HEK293 (cell line): ENCODE data around the gene SLC25A24.

Experiments
- CTCF ChIA-PET: fragments of 350-600 bp; formaldehyde crosslinking; extraction: SDS; loops from one replicate; lab custom pipeline; 2021; ENCODE audit warnings: antibody characterized with exemption; lab: Yijun Ruan, JAX
- POLR2A ChIA-PET: fragments of 300-600 bp; formaldehyde crosslinking; extraction: SDS; loops from one replicate; lab custom pipeline; 2020; ENCODE audit warnings: antibody characterized with exemption, inconsistent platforms; lab: Yijun Ruan, JAX
- H3K27ac ChIP-seq: fragments of 200-500 bp; sonication (Bioruptor generic); 2 replicates; pipeline ENCODE4 v1.5.1; 2014; ENCODE audit warnings: low read depth, low read length, control low read depth, inconsistent platforms; ENCODE audit errors: extremely low read depth
- H3K36me3 ChIP-seq, 2 experiments: fragments of 200-500 bp in 1 of 2; sonication (Bioruptor generic) in 1 of 2; 1 replicate in 1 of 2; 2 replicates in 1 of 2; pipeline ENCODE4 v1.5.1; 2014 to 2017; ENCODE audit warnings: inconsistent platforms in 2 of 2, low read length in 2 of 2; ENCODE audit not compliant: control insufficient read depth in 2 of 2, insufficient read depth in 1 of 2
- H3K4me1 ChIP-seq: fragments of 200-500 bp; sonication (Bioruptor generic); 2 replicates; pipeline ENCODE4 v1.5.1; 2014; ENCODE audit warnings: mild to moderate bottlenecking, low read length, inconsistent platforms; ENCODE audit not compliant: control insufficient read depth, insufficient read depth
- H3K4me3 ChIP-seq: 2 replicates; pipeline ENCODE4 v1.5.1; 2011; ENCODE audit warnings: low read depth, mild to moderate bottlenecking, control low read depth, low read length, moderate library complexity
- H3K9me3 ChIP-seq: fragments of 200-500 bp; sonication (Bioruptor generic); 2 replicates; pipeline ENCODE4 v1.5.1; 2014; ENCODE audit warnings: low read depth, low read length, inconsistent platforms; ENCODE audit not compliant: control insufficient read depth, insufficient read depth
- FEZF1 ChIP-seq: fragments of 450-650 bp; formaldehyde crosslinking; IDR thresholded peaks from 2 replicates; pipeline ENCODE4 v1.5.1; 2016; ENCODE audit warnings: missing biosample characterization, missing genetic modification characterization
- GLIS2 ChIP-seq: fragments of 450-650 bp; formaldehyde crosslinking; IDR thresholded peaks from 2 replicates; pipeline ENCODE4 v1.5.1; 2016; ENCODE audit warnings: missing biosample characterization, missing genetic modification characterization
- IKZF3 ChIP-seq: fragments of 450-650 bp; IDR thresholded peaks from 2 replicates; pipeline ENCODE4 v1.5.0; 2018; ENCODE audit warnings: missing biosample characterization, mild to moderate bottlenecking, missing genetic modification characterization, moderate library complexity
- MYNN ChIP-seq: fragments of 450-650 bp; formaldehyde crosslinking; IDR thresholded peaks from 2 replicates; pipeline ENCODE4 v1.5.1; 2016; ENCODE audit warnings: missing biosample characterization, missing genetic modification characterization, borderline replicate concordance
- PATZ1 ChIP-seq: fragments of 450-650 bp; formaldehyde crosslinking; IDR thresholded peaks from 2 replicates; pipeline ENCODE4 v1.5.1; 2016; ENCODE audit warnings: missing biosample characterization, missing genetic modification characterization
- RBAK ChIP-seq: fragments of 450-650 bp; formaldehyde crosslinking; IDR thresholded peaks from 2 replicates; pipeline ENCODE4 v1.5.1; 2016; ENCODE audit warnings: missing biosample characterization, missing genetic modification characterization
- WT1 ChIP-seq: fragments of 450-650 bp; formaldehyde crosslinking; IDR thresholded peaks from 2 replicates; pipeline ENCODE4 v1.5.1; 2016; ENCODE audit warnings: missing biosample characterization, missing genetic modification characterization
- ZBTB1 ChIP-seq: fragments of 450-650 bp; formaldehyde crosslinking; IDR thresholded peaks from 2 replicates; pipeline ENCODE4 v1.5.1; 2016; ENCODE audit warnings: missing biosample characterization, missing genetic modification characterization
- ZBTB10 ChIP-seq: fragments of 450-650 bp; formaldehyde crosslinking; IDR thresholded peaks from 2 replicates; pipeline ENCODE4 v1.5.1; 2016; ENCODE audit warnings: missing biosample characterization, missing genetic modification characterization
- ZBTB7A ChIP-seq: fragments of 450-650 bp; formaldehyde crosslinking; IDR thresholded peaks from 2 replicates; pipeline ENCODE4 v1.5.1; 2016; ENCODE audit warnings: low read depth, missing biosample characterization, missing genetic modification characterization
- ZIC2 ChIP-seq: fragments of 450-650 bp; formaldehyde crosslinking; IDR thresholded peaks from 2 replicates; pipeline ENCODE4 v1.5.1; 2016; ENCODE audit warnings: missing biosample characterization, missing genetic modification characterization
- ZNF114 ChIP-seq: fragments of 450-650 bp; formaldehyde crosslinking; IDR thresholded peaks from 2 replicates; pipeline ENCODE4 v1.5.0; 2017; ENCODE audit warnings: missing biosample characterization, missing genetic modification characterization
- ZNF354C ChIP-seq: fragments of 450-650 bp; formaldehyde crosslinking; IDR thresholded peaks from 2 replicates; pipeline ENCODE4 v1.5.1; 2016; ENCODE audit warnings: missing biosample characterization, missing genetic modification characterization, low read depth, borderline replicate concordance
- ZNF555 ChIP-seq: fragments of 450-650 bp; formaldehyde crosslinking; conservative IDR thresholded peaks from 2 replicates; pipeline ENCODE4 v1.5.1; 2017; ENCODE audit warnings: missing biosample characterization, mild to moderate bottlenecking, missing genetic modification characterization, inconsistent platforms
- ZNF558 ChIP-seq: fragments of 450-650 bp; formaldehyde crosslinking; IDR thresholded peaks from 2 replicates; pipeline ENCODE4 v1.5.1; 2016; ENCODE audit warnings: missing biosample characterization, missing genetic modification characterization
- ZNF792 ChIP-seq: fragments of 450-650 bp; formaldehyde crosslinking; IDR thresholded peaks from 2 replicates; pipeline ENCODE4 v1.5.1; 2016; ENCODE audit warnings: missing biosample characterization, missing genetic modification characterization
- ZNF830 ChIP-seq: fragments of 450-650 bp; IDR thresholded peaks from 2 replicates; pipeline ENCODE4 v1.5.0; 2018; ENCODE audit warnings: missing biosample characterization, missing genetic modification characterization, low read depth, mild to moderate bottlenecking, moderate library complexity
- ZSCAN18 ChIP-seq: fragments of 450-650 bp; formaldehyde crosslinking; IDR thresholded peaks from 2 replicates; pipeline ENCODE4 v1.5.1; 2016; ENCODE audit warnings: missing biosample characterization, missing genetic modification characterization
- TF ChIP-seq, protein P1 (sequence below): fragments of 450-650 bp; formaldehyde crosslinking; IDR thresholded peaks from 2 replicates; pipeline ENCODE4 v1.5.1; 2016; ENCODE audit warnings: missing biosample characterization, missing genetic modification characterization
- TF ChIP-seq, protein P2 (sequence below): fragments of 450-650 bp; formaldehyde crosslinking; IDR thresholded peaks from 2 replicates; pipeline ENCODE4 v1.5.1; 2016; ENCODE audit warnings: missing biosample characterization, missing genetic modification characterization
- TF ChIP-seq, protein P3 (sequence below): fragments of 450-650 bp; formaldehyde crosslinking; IDR thresholded peaks from 2 replicates; pipeline ENCODE4 v1.5.1; 2017; ENCODE audit warnings: missing biosample characterization, missing genetic modification characterization
- TF ChIP-seq, protein P4 (sequence below): fragments of 450-650 bp; formaldehyde crosslinking; IDR thresholded peaks from 2 replicates; pipeline ENCODE4 v1.5.0; 2017; ENCODE audit warnings: missing biosample characterization, missing genetic modification characterization, borderline replicate concordance

SLC25A24 gene

DNA sequence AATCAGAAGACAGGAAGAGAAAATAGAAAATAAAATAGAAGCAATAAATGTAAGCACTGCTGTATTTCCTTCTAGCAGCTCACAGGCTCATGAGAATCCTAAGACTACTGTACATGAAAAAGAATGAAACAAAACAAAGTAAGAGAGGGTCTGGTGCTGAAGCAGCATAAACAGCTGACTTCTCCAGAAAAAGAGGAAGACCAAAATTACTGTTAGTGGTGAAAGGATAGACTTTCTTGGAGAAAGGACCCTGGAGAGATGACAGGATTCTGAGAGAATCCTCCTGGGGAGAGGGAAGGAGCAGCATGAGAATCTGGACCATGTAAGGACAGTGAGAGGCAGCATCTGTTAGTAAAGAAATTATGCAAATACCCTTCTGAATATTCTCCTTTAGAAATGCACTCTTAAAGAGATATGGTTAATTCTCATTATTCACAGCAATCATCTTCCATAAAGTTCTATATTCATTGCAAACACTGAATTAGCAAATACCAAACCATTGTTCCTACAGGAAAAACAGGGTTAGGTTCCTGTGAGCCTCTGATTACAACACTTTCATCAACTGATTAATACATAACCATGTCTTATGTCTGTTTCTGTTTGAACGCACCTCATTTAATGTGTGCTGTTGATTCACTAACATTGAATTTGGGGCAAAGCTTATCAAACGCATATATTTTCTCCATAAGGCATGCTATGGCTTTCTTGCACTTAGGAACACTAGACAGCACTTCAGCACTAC is 17.0 kb downstream of the SLC25A24 start (continued):
- no peak for TF ChIP-seq ZSCAN18 (tag by site-specific recombination)
- TF ChIP-seq MYNN: no peak
- no peak for TF ChIP-seq ZNF558 (tag by site-specific recombination)

DNA sequence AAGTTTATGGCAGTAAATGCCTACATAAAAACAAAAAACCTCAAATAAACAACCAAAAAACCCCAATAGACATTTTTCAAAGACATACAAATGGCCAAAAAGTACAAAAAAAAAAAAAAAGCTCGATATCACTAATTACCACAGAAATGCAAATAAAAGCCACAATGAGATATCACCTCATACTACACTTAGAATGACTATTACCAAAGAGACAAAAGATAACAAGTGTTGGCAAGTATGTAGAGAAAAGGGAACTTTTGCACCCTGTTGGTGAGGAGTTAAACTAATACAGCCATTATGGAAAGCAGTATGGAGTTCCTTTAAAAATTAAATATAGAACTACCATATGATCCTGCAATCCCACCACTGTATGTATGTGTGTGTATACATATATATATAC is 21.1 kb downstream of the SLC25A24 start:
- no peaks in the 10 kb centered on the region for H3K4me1 ChIP-seq
- TF ChIP-seq RBAK (tag by site-specific recombination) (no peak), ZNF354C (tag by site-specific recombination) (no peak), IKZF3 (no peak), ZIC2 (tag by site-specific recombination) (no peak), PATZ1 (no peak), ZBTB1 (tag by site-specific recombination) (no peak), ZBTB7A (no peak), ZNF555 (no peak), WT1 (tag by site-specific recombination) (no peak), ZBTB10 (tag by site-specific recombination) (no peak), ZNF792 (tag by site-specific recombination) (no peak), GLIS2 (tag by site-specific recombination) (no peak), ZNF114 (tag by site-specific recombination) (no peak), ZNF830 (no peak), FEZF1 (tag by site-specific recombination) (no peak)
- TF ChIP-seq, protein P1, sequence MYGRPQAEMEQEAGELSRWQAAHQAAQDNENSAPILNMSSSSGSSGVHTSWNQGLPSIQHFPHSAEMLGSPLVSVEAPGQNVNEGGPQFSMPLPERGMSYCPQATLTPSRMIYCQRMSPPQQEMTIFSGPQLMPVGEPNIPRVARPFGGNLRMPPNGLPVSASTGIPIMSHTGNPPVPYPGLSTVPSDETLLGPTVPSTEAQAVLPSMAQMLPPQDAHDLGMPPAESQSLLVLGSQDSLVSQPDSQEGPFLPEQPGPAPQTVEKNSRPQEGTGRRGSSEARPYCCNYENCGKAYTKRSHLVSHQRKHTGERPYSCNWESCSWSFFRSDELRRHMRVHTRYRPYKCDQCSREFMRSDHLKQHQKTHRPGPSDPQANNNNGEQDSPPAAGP (tag by site-specific recombination): no peak
- TF ChIP-seq, protein P2, sequence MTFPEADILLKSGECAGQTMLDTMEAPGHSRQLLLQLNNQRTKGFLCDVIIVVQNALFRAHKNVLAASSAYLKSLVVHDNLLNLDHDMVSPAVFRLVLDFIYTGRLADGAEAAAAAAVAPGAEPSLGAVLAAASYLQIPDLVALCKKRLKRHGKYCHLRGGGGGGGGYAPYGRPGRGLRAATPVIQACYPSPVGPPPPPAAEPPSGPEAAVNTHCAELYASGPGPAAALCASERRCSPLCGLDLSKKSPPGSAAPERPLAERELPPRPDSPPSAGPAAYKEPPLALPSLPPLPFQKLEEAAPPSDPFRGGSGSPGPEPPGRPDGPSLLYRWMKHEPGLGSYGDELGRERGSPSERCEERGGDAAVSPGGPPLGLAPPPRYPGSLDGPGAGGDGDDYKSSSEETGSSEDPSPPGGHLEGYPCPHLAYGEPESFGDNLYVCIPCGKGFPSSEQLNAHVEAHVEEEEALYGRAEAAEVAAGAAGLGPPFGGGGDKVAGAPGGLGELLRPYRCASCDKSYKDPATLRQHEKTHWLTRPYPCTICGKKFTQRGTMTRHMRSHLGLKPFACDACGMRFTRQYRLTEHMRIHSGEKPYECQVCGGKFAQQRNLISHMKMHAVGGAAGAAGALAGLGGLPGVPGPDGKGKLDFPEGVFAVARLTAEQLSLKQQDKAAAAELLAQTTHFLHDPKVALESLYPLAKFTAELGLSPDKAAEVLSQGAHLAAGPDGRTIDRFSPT (tag by site-specific recombination): no peak
- TF ChIP-seq, protein P3, sequence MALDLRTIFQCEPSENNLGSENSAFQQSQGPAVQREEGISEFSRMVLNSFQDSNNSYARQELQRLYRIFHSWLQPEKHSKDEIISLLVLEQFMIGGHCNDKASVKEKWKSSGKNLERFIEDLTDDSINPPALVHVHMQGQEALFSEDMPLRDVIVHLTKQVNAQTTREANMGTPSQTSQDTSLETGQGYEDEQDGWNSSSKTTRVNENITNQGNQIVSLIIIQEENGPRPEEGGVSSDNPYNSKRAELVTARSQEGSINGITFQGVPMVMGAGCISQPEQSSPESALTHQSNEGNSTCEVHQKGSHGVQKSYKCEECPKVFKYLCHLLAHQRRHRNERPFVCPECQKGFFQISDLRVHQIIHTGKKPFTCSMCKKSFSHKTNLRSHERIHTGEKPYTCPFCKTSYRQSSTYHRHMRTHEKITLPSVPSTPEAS (tag by site-specific recombination): no peak
- TF ChIP-seq, protein P4, sequence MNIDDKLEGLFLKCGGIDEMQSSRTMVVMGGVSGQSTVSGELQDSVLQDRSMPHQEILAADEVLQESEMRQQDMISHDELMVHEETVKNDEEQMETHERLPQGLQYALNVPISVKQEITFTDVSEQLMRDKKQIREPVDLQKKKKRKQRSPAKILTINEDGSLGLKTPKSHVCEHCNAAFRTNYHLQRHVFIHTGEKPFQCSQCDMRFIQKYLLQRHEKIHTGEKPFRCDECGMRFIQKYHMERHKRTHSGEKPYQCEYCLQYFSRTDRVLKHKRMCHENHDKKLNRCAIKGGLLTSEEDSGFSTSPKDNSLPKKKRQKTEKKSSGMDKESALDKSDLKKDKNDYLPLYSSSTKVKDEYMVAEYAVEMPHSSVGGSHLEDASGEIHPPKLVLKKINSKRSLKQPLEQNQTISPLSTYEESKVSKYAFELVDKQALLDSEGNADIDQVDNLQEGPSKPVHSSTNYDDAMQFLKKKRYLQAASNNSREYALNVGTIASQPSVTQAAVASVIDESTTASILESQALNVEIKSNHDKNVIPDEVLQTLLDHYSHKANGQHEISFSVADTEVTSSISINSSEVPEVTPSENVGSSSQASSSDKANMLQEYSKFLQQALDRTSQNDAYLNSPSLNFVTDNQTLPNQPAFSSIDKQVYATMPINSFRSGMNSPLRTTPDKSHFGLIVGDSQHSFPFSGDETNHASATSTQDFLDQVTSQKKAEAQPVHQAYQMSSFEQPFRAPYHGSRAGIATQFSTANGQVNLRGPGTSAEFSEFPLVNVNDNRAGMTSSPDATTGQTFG (tag by site-specific recombination): no peak
- TF ChIP-seq, all 188 proteins: peak for 0
- no peak overlapping the region for H3K4me3 ChIP-seq
- no peaks in the 10 kb centered on the region for H3K9me3 ChIP-seq
- POLR2A ChIA-PET: no interaction called here
- H3K36me3 ChIP-seq: peaks cover 3 to 37% of the 10 kb centered on the region in 2 experiments; a peak in 2 of 3 replicates
- no peak overlapping the region for H3K27ac ChIP-seq
- CTCF ChIA-PET: no interaction called here
